HEK293T (cell line): ENCODE data around the gene SLC34A1.
A peak's percentile ranks its signal among the peaks of the same experiment; 100 is the strongest.

Source experiments
- CTCF ChIA-PET: fragments of 350-600 bp; formaldehyde crosslinking; extraction: SDS; loops from one replicate; lab custom pipeline; 2021; ENCODE audit warnings: antibody characterized with exemption, inconsistent platforms; lab: Yijun Ruan, JAX
- POLR2A ChIA-PET: fragments of 350-600 bp; formaldehyde crosslinking; extraction: SDS; loops from one replicate; lab custom pipeline; 2020; ENCODE audit warnings: antibody characterized with exemption, inconsistent platforms; lab: Yijun Ruan, JAX
- DNase-seq: peaks from one replicate; pipeline ENCODE4 v3.0.0; 2012; ENCODE audit warnings: mixed read lengths; ENCODE audit errors: extremely low spot score
- ARNT ChIP-seq: fragments of 450-650 bp; IDR thresholded peaks from 2 replicates; pipeline ENCODE4 v1.6.1; 2017; ENCODE audit warnings: mild to moderate bottlenecking
- BHLHE40 ChIP-seq: fragments of 450-650 bp; IDR thresholded peaks from 2 replicates; pipeline ENCODE4 v1.6.1; 2016; ENCODE audit warnings: mild to moderate bottlenecking, moderate library complexity, borderline replicate concordance
- CTBP1 ChIP-seq: fragments of 450-650 bp; IDR thresholded peaks from 2 replicates; pipeline ENCODE4 v1.6.1; 2016; ENCODE audit warnings: borderline replicate concordance
- ELF4 ChIP-seq: fragments of 450-650 bp; IDR thresholded peaks from 2 replicates; pipeline ENCODE4 v1.6.1; 2017; ENCODE audit warnings: antibody characterized with exemption
- FOXA1 ChIP-seq: fragments of 450-650 bp; IDR thresholded peaks from 2 replicates; pipeline ENCODE4 v1.6.1; 2016; ENCODE audit warnings: mild to moderate bottlenecking
- FOXK2 ChIP-seq: fragments of 450-650 bp; IDR thresholded peaks from 2 replicates; pipeline ENCODE4 v1.6.1; 2016; ENCODE audit warnings: mild to moderate bottlenecking
- FOXM1 ChIP-seq: fragments of 450-650 bp; IDR thresholded peaks from 2 replicates; pipeline ENCODE4 v1.6.1; 2017; ENCODE audit warnings: mild to moderate bottlenecking, borderline replicate concordance
- HDGF ChIP-seq: fragments of 450-650 bp; IDR thresholded peaks from 2 replicates; pipeline ENCODE4 v1.6.1; 2017; ENCODE audit warnings: antibody characterized with exemption, borderline replicate concordance
- L3MBTL2 ChIP-seq: fragments of 450-650 bp; conservative IDR thresholded peaks from 2 replicates; pipeline ENCODE4 v1.6.1; 2016; ENCODE audit warnings: mild to moderate bottlenecking
- LEF1 ChIP-seq: fragments of 450-650 bp; IDR thresholded peaks from 2 replicates; pipeline ENCODE4 v1.6.1; 2017; ENCODE audit warnings: mild to moderate bottlenecking, borderline replicate concordance
- NFRKB ChIP-seq: fragments of 450-650 bp; IDR thresholded peaks from 2 replicates; pipeline ENCODE4 v1.6.1; 2016; ENCODE audit warnings: mild to moderate bottlenecking, moderate library complexity
- PKNOX1 ChIP-seq: fragments of 450-650 bp; IDR thresholded peaks from 2 replicates; pipeline ENCODE4 v1.6.1; 2016
- SP1 ChIP-seq: fragments of 450-650 bp; IDR thresholded peaks from 2 replicates; pipeline ENCODE4 v1.6.1; 2017
- SUZ12 ChIP-seq: fragments of 450-650 bp; IDR thresholded peaks from 2 replicates; pipeline ENCODE4 v1.6.1; 2016; ENCODE audit warnings: mild to moderate bottlenecking
- TARDBP ChIP-seq: fragments of 450-650 bp; IDR thresholded peaks from 2 replicates; pipeline ENCODE4 v1.6.1; 2016
- ZNF384 ChIP-seq: fragments of 450-650 bp; IDR thresholded peaks from 2 replicates; pipeline ENCODE4 v1.6.1; 2016

The SLC34A1 gene

GRCh38 chr5:177365845-177366527 is 18.2 kb upstream of the SLC34A1 start:
- ChIA-PET CTCF (interaction anchor here (0.6 to 1.7 kb wide), 6 partner anchors 14 to 129 kb away, joined by 3 to 5 read pairs (median 4); partner anchors contain the start of gene LMAN2), POLR2A (interaction anchor here (1.1 to 2.6 kb wide), 7 partner anchors 9 to 150 kb away, joined by 3 to 38 read pairs (median 5); partner anchors contain the start of genes LMAN2 and MXD3)
- no peak for DNase-seq
- no peak for TF ChIP-seq PKNOX1
- no peak for TF ChIP-seq FOXK2
- TF ChIP-seq ARNT, result no peak
- TF ChIP-seq ELF4, result no peak
- TF ChIP-seq SP1, result no peak

GRCh38 chr5:177366528-177367322 is 17.5 kb upstream of the SLC34A1 start:
- ChIA-PET POLR2A (interaction anchor here (0.6 to 2.6 kb wide), 17 partner anchors 9 to 149 kb away, joined by 3 to 38 read pairs (median 4); partner anchors contain the start of genes GRK6, LMAN2 and MXD3), CTCF (interaction anchor here (0.8 to 1.7 kb wide), 8 partner anchors 11 to 134 kb away, joined by 3 to 5 read pairs (median 4); partner anchors contain the start of gene LMAN2)
- TF ChIP-seq TARDBP (no peak), LEF1 (no peak), ELF4 (no peak), NFRKB (no peak), L3MBTL2 (no peak)
- peak; percentile 97 for DNase-seq

- TF ChIP-seq CTBP1, result no peak
- no peak for TF ChIP-seq HDGF
- no peak for TF ChIP-seq ZNF384
- TF ChIP-seq L3MBTL2, result peak; percentile 99
- no peak for TF ChIP-seq FOXA1
- no peak for TF ChIP-seq LEF1
- TF ChIP-seq SP1, result no peak
- POLR2A ChIA-PET, result interaction anchor here (0.6 to 2.6 kb wide), 17 partner anchors 8 to 149 kb away, joined by 3 to 38 read pairs (median 4); partner anchors contain the start of genes GRK6, LMAN2 and MXD3
- DNase-seq, result no peak
- CTCF ChIA-PET, result interaction anchor here (0.8 to 1.7 kb wide), 6 partner anchors 11 to 134 kb away, joined by 4 to 5 read pairs (median 4); no protein-coding TSS in a partner anchor
Measured at GRCh38 chr5:177367323-177367848, 16.8 kb upstream of the SLC34A1 start.

GRCh38 chr5:177367981-177368868 is 16.0 kb upstream of the SLC34A1 start:
- CTCF ChIA-PET, result interaction anchor here (1.0 to 3.9 kb wide), 5 partner anchors 10 to 87 kb away, joined by 3 to 23 read pairs (median 5); partner anchors contain the start of gene RGS14
- POLR2A ChIA-PET, result interaction anchor here (0.7 to 4.8 kb wide), 6 partner anchors 11 to 58 kb away, joined by 4 to 22 read pairs (median 6); partner anchors contain the start of genes LMAN2 and MXD3
- no peak for DNase-seq
- no peak for TF ChIP-seq ZNF384
- no peak for TF ChIP-seq ARNT
- TF ChIP-seq CTBP1, result no peak
- TF ChIP-seq HDGF, result no peak
- no peak for TF ChIP-seq SUZ12
- no peak for TF ChIP-seq PKNOX1
- TF ChIP-seq TARDBP, result no peak
- no peak for TF ChIP-seq FOXM1
- no peak for TF ChIP-seq L3MBTL2
- no peak for TF ChIP-seq BHLHE40
- no peak for TF ChIP-seq NFRKB
- no peak for TF ChIP-seq ELF4
- TF ChIP-seq FOXK2, result no peak
- no peak for TF ChIP-seq SP1

GRCh38 chr5:177368869-177369644 is 15.2 kb upstream of the SLC34A1 start:
- ChIA-PET POLR2A (interaction anchor here (0.7 to 4.8 kb wide), 3 partner anchors 17 to 57 kb away, joined by 4 to 22 read pairs (median 5); partner anchors contain the start of genes LMAN2 and MXD3), CTCF (interaction anchor here (0.6 to 3.9 kb wide), 7 partner anchors 10 to 145 kb away, joined by 3 to 23 read pairs (median 3); partner anchors contain the start of gene RGS14)
- DNase-seq, result peak; percentile 62
- no peak for TF ChIP-seq SP1
- TF ChIP-seq FOXA1, result no peak
- no peak for TF ChIP-seq LEF1
